ENCODE measurements around the gene AQP1. TPM values are rescaled to one million over a fixed set of nuclear protein-coding genes. Genes with fewer than 3 reads are reported as not detected.

Gene AQP1
- total RNA-seq = 236 TPM
- long read RNA-seq, transcript AQP1-202 (4 exons, 1,140 nt) = minor isoform, 9 of 481 reads
- long read RNA-seq, transcript AQP1-201 (4 exons, 2,913 nt) = major isoform, 378 of 481 reads
- long read RNA-seq, partial matches to known transcripts = 92 of 481 reads
- long read RNA-seq, other reads (novel, unspliced or antisense) = 2 of 481 reads

- intact Hi-C loops (cut with DNase I) = no loop called here
- peak; percentile 73 for ATAC-seq (ENCODE audit: poor library complexity)
- peak; percentile 90 for DNase-seq
These were observed at the start of gene AQP1 for GRCh38 chr7:30911561-30911969. Gene AQP1, plus strand, starts transcription at chr7:30911853. Its CDS starts 57 bp downstream, at chr7:30911910.

DNA sequence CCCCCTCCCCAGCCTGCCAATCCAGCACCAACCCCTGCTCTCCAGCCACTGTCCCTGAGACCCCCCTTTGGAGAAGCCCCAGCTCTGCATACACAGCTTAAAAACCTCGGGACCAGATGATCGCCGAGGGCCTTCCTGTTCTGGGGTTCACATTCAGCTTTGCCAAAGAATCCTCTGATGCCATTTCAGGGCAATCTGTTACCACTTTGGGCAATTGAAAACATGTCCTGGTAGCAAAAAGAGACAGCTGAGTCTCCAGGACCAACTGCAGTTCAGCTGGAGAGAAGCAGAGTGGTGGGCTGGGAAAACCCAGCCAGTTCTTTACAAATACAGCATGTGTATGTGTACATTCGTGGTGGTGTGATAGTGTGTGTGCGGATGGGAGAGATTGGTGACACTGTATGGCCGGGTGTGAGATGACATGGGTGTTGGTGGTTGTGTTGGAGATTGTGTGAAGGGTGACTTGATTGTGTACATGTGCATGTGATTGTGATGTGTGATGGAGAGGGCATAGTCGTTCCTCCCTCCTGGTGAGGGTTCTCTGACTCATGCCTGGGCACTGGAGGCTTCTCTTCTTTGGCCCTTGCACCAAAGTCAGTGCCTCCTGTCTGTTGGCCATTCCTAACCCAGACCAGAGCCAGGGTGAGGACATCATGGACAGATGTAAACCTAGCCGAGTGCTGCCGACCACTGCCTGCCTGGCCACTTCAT is 48.5 kb upstream of the AQP1 start:
- DNase-seq = no peak
- no peak for ATAC-seq (ENCODE audit: poor library complexity)
- intact Hi-C loops (cut with DNase I) = no loop called here

DNA sequence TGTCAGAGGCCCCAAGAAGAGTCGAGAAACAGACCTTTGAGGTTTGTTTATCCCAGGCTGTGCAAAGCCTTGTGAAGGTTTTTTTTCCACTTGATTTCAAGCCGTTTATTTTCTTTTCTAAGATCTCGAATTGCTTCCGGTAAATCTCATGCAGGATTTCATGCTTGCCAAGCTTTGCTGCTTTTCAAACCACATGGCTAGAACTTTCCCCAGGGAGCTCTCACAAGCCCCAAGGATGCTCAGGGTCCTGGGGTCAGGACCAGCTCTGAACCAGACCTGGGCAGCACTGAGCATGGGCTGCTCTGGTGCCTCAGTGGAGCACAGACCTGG is 48.0 kb upstream of the AQP1 start:
- intact Hi-C loops (cut with DNase I) = no loop called here
- DNase-seq (no peak), ATAC-seq (ENCODE audit: poor library complexity) (peak; percentile 14)

- intact Hi-C loops (cut with DNase I) = no loop called here
- DNase-seq (no peak), ATAC-seq (ENCODE audit: poor library complexity) (peak; percentile 6)
These were observed 47.6 kb upstream of the AQP1 start for GRCh38 chr7:30864101-30864500.

DNA sequence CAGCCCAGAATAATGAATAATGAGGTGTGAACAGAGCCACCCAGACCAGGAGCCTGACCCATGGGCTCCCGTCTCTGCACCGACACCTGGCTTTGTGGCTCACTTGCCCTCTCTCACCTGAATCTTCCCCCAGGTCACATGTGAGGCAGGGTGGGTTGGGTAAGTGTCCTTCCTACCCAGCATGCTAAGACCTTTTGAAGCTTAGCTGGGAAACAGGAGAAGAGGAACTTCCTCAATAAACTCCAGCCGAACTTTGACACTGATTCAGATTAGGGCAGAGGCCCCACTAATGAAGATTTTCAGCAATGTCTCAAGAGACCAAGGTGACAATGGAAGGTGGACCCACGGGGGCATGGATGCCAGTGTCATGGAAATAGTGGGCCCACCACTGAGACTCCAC is 46.6 kb upstream of the AQP1 start:
- no peak for ATAC-seq (ENCODE audit: poor library complexity)
- intact Hi-C loops (cut with DNase I) = no loop called here
- DNase-seq = no peak

GRCh38 chr7:30865821-30866220 is 45.8 kb upstream of the AQP1 start:
- intact Hi-C loops (cut with DNase I) = no loop called here
- ATAC-seq (ENCODE audit: poor library complexity) (peak; percentile 27), DNase-seq (no peak)

DNA sequence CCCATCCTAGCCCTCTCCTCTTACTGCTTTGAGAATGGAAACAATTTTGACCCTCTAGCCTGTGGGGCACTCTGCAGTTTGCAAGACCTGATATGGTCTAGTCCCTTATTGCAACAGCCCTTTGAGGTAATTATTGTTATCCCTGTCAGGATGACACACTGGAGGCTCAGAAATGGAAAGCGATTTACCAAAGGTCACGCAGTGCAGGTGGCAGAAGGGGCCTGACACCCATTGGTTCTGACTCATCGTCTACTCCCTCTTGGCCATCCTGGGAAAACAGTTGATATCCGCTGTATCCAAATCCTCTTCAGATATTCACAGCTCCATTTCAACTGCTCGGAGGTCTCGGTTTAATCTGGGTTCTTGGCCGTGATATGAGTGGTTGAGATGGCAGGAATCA is 44.7 kb upstream of the AQP1 start:
- no peak for ATAC-seq (ENCODE audit: poor library complexity)
- no peak for DNase-seq
- intact Hi-C loops (cut with DNase I) = no loop called here

GRCh38 chr7:30867483-30867882 is 44.2 kb upstream of the AQP1 start:
- no peak for DNase-seq
- intact Hi-C loops (cut with DNase I) = no loop called here
- no peak for ATAC-seq (ENCODE audit: poor library complexity)

GRCh38 chr7:30869794-30870611 is 41.6 kb upstream of the AQP1 start:
- intact Hi-C loops (cut with DNase I) = no loop called here
- peak; percentile 62 for DNase-seq
- peak; percentile 23 for ATAC-seq (ENCODE audit: poor library complexity)

DNA sequence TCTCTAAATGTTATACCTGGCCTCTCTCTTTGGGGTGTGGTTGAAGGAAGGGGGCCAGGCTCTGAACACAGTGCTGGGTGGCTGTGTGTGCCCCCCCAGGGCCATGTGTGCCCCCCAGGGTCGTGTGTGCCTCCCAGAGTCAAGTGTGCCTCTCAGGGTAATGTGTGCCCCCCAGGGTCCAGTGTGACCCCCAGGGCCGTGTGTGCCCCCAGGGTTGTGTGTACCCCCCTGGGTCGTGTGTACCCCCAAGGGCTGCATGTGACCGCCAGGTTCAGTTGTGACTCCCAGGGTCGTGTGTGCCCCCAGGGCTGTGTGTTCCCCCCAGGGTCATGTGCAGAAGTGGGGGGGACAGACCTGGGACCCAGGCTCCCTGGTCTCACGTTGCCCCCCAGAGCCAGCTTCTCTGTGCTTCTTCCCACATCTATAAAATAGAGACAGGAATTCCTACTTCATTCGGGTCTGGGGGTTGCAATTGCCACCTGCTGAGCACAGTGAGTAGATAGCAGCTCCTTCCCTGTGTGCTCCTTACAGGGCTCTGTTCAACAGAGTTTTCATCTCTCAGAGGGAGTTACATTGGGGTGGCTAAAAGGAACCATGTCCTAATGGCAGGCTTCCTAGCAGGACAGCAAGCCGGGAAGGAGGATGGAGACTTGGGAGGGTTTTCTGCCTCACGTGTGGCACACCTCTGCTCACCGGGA is 40.7 kb upstream of the AQP1 start:
- intact Hi-C loops (cut with DNase I) = no loop called here
- DNase-seq (no peak), ATAC-seq (ENCODE audit: poor library complexity) (no peak)

DNA sequence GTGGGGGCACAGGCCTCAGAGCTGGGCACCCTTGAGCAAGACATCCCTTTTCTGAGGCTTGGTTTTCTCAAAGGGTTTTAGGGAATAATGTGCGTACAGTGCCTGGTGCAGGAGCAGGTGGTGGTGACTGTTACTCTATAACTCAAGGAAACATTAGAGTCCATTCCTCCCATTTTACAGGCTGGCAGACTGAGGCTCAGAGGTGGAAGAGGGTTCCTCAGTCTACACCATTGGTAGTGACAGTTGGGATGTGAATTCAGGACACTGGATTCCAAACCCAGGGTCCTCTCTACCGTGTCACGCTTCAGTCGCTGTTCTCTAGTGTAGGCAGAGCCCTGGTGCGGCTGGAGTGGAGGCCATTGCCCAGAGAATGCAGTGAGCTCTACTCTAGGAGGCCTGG is 40.0 kb upstream of the AQP1 start:
- intact Hi-C loops (cut with DNase I) = no loop called here
- DNase-seq (no peak), ATAC-seq (ENCODE audit: poor library complexity) (no peak)

GRCh38 chr7:30873207-30873606 is 38.4 kb upstream of the AQP1 start:
- ATAC-seq (ENCODE audit: poor library complexity) (no peak), DNase-seq (no peak)
- intact Hi-C loops (cut with DNase I) = no loop called here

DNA sequence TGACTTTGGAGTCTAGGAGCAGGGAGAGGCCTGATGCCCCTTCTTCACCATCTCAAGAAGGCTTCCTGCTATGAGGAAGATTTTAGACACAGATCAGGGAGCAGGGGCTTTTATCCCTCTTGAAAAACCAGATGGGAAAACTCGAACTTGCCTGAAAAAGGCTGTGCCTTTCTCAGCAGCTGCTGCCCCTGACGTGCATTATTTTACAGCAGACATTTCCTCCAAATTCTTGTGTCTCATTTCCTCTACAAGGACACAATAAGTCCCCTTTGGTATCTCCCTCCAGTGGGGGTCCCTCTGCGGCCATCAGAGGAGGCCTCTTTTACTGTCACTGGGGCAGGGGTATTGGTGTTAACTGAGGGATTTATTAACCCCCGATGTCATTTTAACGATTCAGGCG is 38.0 kb upstream of the AQP1 start:
- intact Hi-C loops (cut with DNase I) = no loop called here
- ATAC-seq (ENCODE audit: poor library complexity) = no peak
- DNase-seq = no peak

- intact Hi-C loops (cut with DNase I) = no loop called here
- DNase-seq (no peak), ATAC-seq (ENCODE audit: poor library complexity) (no peak)
These were observed 36.9 kb upstream of the AQP1 start for GRCh38 chr7:30874656-30875302.

DNA sequence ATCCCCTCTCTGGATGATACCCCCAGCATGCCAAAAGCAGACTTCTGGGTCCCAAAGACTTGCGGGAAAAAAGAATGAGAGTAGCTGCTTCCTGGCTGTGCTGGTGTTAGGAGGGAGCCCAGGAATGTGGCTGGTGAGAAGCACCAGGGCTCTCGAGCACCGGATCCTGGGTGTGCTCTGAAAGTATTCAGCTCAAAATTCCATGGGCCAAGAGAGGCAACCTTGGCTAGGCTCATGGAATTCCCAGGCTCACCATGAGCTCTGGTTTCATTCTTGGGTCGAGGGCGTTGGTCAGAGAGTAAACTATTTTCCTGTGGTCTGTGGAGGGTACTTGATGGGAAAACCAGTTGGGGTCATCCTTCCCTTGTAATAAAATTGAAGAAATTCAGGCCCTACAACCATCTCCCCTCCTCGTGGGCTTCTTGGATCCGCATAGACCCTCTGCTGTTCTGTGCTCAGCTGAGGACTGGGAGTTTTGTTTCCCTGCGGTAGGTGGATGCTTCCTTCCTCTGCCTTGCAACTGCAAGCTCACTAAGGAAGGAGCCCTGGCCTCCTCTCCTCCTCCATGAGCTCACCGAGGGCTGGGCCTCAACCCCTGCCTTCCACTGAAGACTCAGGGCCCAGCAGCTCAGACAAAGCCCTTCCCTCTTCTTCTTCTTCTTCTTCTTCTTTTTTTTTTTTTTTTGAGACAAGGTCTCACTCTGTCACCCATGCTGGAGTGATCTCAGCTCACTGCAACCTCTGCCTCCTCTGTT is 34.5 kb upstream of the AQP1 start:
- no peak for ATAC-seq (ENCODE audit: poor library complexity)
- DNase-seq = no peak
- intact Hi-C loops (cut with DNase I) = no loop called here

GRCh38 chr7:30877993-30878392 is 33.7 kb upstream of the AQP1 start:
- DNase-seq (no peak), ATAC-seq (ENCODE audit: poor library complexity) (no peak)
- intact Hi-C loops (cut with DNase I) = no loop called here

DNA sequence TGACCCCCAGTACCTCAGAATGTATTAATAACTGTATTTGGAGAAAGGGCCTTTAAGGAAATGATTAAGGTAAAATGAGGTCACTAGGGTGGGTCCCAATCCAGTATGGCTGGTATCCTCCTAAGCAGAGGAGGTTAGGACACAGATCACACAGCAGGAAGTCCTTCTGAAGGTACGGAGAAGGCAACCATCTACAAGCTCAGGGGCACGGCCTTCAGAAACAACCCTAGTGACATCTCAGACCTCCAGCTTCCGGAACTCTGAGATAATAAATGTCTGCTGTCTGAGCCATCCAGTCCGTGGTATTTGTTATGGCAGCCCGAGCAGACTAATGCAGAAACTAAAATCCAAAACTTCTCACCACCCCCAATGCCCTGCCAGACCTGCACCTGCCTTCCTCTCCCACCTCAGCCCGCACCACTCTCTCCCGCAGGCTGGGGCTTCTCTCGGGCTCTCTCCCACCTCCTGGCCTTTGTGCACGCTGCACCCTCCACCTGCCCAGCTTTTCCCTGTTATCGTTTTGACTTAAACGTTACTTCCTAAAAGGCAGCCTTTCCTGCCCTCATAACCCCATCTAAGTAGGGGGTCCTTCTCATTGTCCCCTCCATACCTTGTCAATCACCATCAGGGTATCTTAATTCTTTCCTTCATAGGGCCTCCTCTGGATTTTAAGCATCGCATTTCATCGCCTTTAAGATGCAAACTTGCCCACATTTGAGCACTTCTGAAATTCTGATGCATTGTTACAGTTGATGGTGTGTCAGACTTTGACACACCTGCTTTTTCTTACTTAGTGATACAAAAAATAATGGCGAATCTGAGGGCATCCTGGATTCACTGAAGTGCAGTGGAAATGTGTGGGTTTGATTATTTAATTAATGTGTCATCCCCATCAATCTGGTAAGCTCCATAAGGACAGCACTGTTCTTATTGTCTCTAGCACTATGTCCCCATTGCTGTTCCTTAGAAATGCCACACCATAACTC is 32.2 kb upstream of the AQP1 start:
- no peak for DNase-seq
- intact Hi-C loops (cut with DNase I) = no loop called here
- no peak for ATAC-seq (ENCODE audit: poor library complexity)

Measured in Right ventricle myocardium superior (tissue), 1 donor.